ENCODE data around the gene CDK18. TPM values are rescaled to one million over a fixed set of nuclear protein-coding genes. Genes with fewer than 3 reads are reported as not detected.

CDK18 gene
- total RNA-seq, 1 donor = 2.2 TPM

DNA sequence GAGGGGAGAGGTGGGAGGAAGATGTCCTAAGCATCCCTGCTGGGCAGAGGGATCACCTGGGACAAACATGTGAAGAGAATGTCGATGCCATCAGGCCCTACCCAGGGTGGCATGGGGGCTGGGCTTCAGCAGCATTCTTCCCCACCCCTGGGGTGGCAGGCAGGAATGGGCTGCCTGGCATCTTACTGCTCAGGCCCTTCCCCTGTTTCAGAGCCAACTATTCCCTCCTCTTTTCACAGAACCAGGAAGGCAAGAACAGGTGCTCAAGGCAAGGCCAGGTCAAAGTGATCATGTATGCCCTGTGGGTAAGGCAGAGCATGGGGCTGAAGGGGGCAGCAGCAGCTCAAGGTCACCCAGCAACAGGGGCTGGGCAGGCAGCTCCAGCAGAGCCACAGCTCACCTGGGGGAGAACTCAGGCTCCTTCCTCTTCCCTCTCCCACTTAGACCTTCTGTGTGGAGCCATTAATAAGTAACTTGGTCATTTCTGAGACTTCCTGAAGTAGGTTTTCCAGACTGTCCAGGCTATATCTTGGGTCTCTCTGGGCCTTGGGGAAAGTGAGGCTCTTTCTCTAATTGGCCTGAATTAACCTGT is 70.9 kb downstream of the CDK18 start:
- H3K4me3 ChIP-seq (ENCODE audit: low read depth, low read length) = no peak overlapping the region
- TF ChIP-seq, protein P1, sequence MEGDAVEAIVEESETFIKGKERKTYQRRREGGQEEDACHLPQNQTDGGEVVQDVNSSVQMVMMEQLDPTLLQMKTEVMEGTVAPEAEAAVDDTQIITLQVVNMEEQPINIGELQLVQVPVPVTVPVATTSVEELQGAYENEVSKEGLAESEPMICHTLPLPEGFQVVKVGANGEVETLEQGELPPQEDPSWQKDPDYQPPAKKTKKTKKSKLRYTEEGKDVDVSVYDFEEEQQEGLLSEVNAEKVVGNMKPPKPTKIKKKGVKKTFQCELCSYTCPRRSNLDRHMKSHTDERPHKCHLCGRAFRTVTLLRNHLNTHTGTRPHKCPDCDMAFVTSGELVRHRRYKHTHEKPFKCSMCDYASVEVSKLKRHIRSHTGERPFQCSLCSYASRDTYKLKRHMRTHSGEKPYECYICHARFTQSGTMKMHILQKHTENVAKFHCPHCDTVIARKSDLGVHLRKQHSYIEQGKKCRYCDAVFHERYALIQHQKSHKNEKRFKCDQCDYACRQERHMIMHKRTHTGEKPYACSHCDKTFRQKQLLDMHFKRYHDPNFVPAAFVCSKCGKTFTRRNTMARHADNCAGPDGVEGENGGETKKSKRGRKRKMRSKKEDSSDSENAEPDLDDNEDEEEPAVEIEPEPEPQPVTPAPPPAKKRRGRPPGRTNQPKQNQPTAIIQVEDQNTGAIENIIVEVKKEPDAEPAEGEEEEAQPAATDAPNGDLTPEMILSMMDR (IDR thresholded peaks at IDR 0.05; ENCODE audit: insufficient read depth, low read depth, low read length) = no peak
- DNase-seq (ENCODE audit: low read depth) = no peak

DNA sequence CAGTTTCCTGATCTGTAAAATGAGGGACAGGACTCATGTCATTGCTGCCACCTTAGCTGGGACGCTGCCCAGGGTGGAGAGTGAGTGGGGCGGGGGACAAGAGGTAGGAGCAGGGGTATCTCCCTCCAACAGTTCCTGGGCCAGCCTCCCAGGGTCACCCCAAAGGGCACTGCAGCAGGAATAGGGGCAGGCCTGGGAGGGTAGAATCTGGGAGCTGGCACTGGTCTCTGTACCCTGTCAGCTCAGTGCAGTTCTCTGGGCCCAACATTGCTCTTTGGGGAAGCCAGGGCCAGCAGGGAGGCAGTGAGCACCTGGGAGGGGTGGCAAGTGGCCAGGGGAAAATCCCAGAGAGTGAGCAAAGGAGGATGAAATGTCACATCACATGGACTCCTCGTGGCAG is 71.5 kb downstream of the CDK18 start:
- TF ChIP-seq, protein P1 (IDR thresholded peaks at IDR 0.05; ENCODE audit: insufficient read depth, low read depth, low read length) = no peak
- no peak overlapping the region for H3K4me3 ChIP-seq (ENCODE audit: low read depth, low read length)
- DNase-seq (ENCODE audit: low read depth) = no peak

DNA sequence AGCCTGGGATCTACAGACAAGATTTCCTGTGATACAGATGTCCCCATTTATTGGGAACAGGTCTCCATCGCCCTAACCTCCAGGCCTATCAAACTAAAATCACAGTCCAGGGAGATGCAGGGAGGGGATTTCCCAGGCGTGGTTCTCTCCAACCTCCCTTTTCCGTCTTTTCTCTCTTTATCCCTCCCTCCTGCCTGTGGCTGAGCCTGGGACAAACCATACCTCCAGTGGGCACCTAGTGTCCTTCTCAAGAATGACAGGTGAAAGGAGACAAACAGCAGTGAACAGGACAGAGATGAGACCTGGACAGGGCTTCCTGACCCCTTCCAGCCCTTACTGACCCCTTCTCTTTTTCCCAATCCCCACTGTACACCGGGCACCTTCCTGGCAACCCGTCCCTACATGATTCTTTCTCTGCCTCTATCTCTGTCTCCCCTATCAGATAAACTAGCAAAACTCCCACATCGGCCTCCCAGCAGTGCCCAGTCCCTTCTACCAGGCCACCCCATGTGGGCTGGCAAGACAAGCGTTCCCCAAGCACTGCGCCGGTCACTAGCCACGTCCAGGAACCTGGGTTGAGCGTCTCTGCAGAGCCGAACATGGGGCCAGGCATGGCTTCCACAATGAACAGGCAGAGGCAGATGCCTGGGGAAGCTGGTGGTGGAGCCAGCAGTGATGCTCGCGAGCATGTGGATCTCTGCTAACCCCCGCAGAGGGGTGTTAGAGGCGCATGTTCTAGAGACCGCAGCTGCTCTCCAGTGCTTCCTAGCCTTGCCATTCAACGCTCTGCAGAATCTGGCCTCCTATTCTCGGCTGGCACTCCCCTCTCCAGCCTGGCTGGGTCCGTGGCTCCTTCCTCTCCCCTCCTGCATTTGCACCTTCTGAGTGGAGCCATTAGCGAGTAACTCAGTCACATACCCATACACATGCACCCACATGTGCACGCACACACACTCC is 72.6 kb downstream of the CDK18 start:
- TF ChIP-seq, protein P1 (IDR thresholded peaks at IDR 0.05; ENCODE audit: insufficient read depth, low read depth, low read length) = no peak
- DNase-seq (ENCODE audit: low read depth) = no peak
- no peak overlapping the region for H3K4me3 ChIP-seq (ENCODE audit: low read depth, low read length)

DNA sequence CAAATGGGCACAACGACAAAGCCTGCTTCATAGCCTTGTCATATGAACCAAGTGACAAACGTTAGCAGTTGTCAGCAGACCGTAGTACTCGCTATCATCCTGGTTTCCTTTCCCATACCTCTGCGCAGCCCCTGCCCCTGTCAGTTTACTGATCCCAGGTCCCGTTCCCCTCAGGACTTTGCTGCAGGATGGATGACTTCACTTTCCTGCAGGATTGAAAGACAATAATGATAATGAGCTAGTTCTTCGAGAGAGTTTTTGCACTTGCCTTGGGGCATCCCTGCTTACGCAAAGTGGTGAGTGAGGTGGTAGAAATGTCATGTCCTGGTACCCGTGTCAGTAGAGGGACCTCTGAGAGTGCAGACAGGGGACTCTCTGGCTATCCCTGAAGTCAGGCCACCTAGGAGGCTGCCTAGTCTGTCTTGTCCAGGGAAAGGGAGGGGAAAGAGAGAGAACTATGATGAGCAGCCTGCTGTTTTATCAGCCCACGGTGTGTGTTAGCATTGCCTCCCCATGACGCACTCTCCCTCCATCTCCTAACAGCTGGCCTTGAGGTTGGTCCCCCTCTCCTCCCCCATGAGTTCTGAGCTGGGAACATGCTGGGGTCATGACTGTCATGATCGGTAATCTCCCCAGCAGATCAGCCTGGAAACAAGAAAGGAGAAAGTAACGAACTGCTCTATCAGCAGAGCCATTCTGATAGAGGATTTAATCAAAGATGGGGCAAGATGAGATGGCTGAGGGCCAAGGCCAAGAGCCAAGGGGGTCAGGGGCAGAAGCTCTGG is 73.6 kb downstream of the CDK18 start:
- no peak overlapping the region for H3K4me3 ChIP-seq (ENCODE audit: low read depth, low read length)
- TF ChIP-seq, protein P1 (IDR thresholded peaks at IDR 0.05; ENCODE audit: insufficient read depth, low read depth, low read length) = no peak
- DNase-seq (ENCODE audit: low read depth) = no peak

DNA sequence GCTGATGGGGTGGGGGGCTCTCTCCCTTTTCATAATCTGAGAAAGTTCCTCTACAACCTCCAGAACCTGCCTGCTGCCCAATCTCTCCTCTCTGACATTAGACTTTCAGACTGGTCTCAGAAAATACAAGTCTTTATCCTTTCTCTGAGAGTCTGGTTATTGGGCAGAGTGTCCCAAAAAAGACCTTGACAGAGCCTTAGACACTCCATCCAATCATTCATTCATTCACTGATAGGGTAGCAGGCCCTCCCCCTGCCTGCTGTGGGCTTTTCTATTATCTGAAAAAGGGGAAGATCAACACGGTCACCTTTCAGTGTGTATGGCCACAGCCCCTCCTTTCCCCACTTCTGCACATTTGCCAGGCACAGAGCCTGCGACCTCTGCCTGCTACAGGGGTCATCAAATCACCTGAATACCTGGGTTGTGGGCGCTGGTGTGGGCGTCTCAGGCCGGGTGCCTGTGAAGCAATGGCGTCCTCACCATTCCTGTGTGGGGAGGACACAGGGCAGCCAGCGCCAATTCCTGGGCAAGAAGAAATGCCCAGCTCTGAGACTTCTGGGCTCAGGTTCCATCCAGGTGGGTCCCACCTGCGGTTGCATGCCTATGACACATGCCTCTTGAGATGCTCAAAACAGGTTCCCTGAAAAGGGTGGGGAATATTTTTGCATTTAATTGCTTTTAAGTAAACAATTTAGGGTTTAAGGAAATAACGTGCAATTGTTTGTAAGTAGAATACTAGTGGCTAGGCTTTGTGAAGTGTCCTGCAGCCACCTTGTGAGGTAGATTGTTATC is 74.5 kb downstream of the CDK18 start:
- no peak for DNase-seq (ENCODE audit: low read depth)
- TF ChIP-seq, protein P1 (IDR thresholded peaks at IDR 0.05; ENCODE audit: insufficient read depth, low read depth, low read length) = no peak
- no peak overlapping the region for H3K4me3 ChIP-seq (ENCODE audit: low read depth, low read length)

DNA sequence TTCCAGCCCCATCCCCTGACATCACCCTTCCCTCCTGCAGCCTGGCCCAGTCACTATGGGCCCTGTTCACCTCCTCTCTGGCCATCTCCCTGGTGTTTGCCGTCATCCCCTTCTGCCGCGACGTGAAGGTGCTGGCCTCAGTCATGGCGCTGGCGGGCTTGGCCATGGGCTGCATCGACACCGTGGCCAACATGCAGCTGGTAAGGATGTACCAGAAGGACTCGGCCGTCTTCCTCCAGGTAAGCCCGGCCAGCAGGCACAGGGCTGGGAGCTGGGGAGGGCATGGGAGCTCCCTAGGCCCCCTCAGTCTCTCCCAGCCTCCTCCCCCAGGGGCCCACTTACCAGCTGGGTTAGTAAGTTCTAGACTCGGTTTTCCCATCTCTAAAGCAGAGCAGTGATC is 75.2 kb downstream of the CDK18 start:
- DNase-seq (ENCODE audit: low read depth) = no peak
- H3K4me3 ChIP-seq (ENCODE audit: low read depth, low read length) = no peak overlapping the region
- TF ChIP-seq, protein P1 (IDR thresholded peaks at IDR 0.05; ENCODE audit: insufficient read depth, low read depth, low read length) = no peak

Data from fibroblast of villous mesenchyme (primary cell).